ENCODE results near the gene AKTIP.

AKTIP gene

GRCh38 chr16:53476867-53477266 lies 26.1 kb downstream of the AKTIP start:
- no peak for DNase-seq

GRCh38 chr16:53465606-53466280 lies 37.3 kb downstream of the AKTIP start:
- no peak for DNase-seq

- DNase-seq = no peak
Measured at GRCh38 chr16:53458635-53459034, 44.4 kb downstream of the AKTIP start.

- no peak for DNase-seq
Measured at GRCh38 chr16:53457670-53458069, 45.3 kb downstream of the AKTIP start.

- no peak for DNase-seq
Measured at GRCh38 chr16:53456625-53457024, 46.4 kb downstream of the AKTIP start.

- DNase-seq = no peak
Measured at GRCh38 chr16:53453928-53454327, 49.1 kb downstream of the AKTIP start.

- no peak for DNase-seq
Measured at GRCh38 chr16:53449816-53450517, 53.0 kb downstream of the AKTIP start.

- DNase-seq = no peak
Measured at GRCh38 chr16:53446090-53446489, 56.9 kb downstream of the AKTIP start.

GRCh38 chr16:53445534-53445933 lies 57.5 kb downstream of the AKTIP start:
- no peak for DNase-seq

All from NCI-H2227 treated with DMSO at 0.1 percent for 48 hours (cell line).